HG03575 (cell line): ENCODE measurements around the gene SPDYE2.
"Not testable (repeated sequence)": the region's sequence is repeated elsewhere in the genome, so short reads cannot be mapped to it uniquely, and the experiment has no call there.

Experiments
- ATAC-seq: cut with Tn5 transposase; IDR thresholded peaks from one replicate; pipeline ENCODE4 v1.9.1; 2021; ENCODE audit not compliant: unreplicated experiment, insufficient number of reproducible peaks, low FRiP score; ENCODE audit errors: extremely low read depth

Gene SPDYE2

GRCh38 chr7:102550808-102551422 lies at the start of gene SPDYE2:
TSS of gene SPDYE2 (plus strand) at chr7:102551226. CDS start at chr7:102553256, 2,030 bp downstream.
- not testable (repeated sequence) for ATAC-seq

- ATAC-seq: not testable (repeated sequence)
Observed at GRCh38 chr7:102503141-102503540, 47.9 kb upstream of the SPDYE2 start.

- not testable (repeated sequence) for ATAC-seq
Observed at GRCh38 chr7:102505298-102506185, 45.5 kb upstream of the SPDYE2 start.

GRCh38 chr7:102507410-102508088 lies 43.5 kb upstream of the SPDYE2 start:
- ATAC-seq: not testable (repeated sequence)

- not testable (repeated sequence) for ATAC-seq
Observed at GRCh38 chr7:102510575-102510974, 40.5 kb upstream of the SPDYE2 start.

- not testable (repeated sequence) for ATAC-seq
Observed at GRCh38 chr7:102511860-102512522, 39.0 kb upstream of the SPDYE2 start.

GRCh38 chr7:102512642-102513221 lies 38.3 kb upstream of the SPDYE2 start:
- not testable (repeated sequence) for ATAC-seq

- ATAC-seq: peak; percentile 54
Observed at GRCh38 chr7:102514881-102515721, 35.9 kb upstream of the SPDYE2 start.

- not testable (repeated sequence) for ATAC-seq
Observed at GRCh38 chr7:102515889-102516288, 35.1 kb upstream of the SPDYE2 start.

GRCh38 chr7:102516951-102517350 lies 34.1 kb upstream of the SPDYE2 start:
- ATAC-seq: not testable (repeated sequence)

GRCh38 chr7:102517550-102518147 lies 33.4 kb upstream of the SPDYE2 start, which contains the start of gene RASA4B:
TSS of gene RASA4B (minus strand) at chr7:102517777. CDS start at chr7:102517710, 67 bp downstream.
- ATAC-seq: not testable (repeated sequence)

GRCh38 chr7:102520797-102521196 lies 30.2 kb upstream of the SPDYE2 start:
- not testable (repeated sequence) for ATAC-seq

- ATAC-seq: not testable (repeated sequence)
Observed at GRCh38 chr7:102524803-102525202, 26.2 kb upstream of the SPDYE2 start.

- not testable (repeated sequence) for ATAC-seq
Observed at GRCh38 chr7:102527182-102527581, 23.8 kb upstream of the SPDYE2 start.

GRCh38 chr7:102527822-102528793 lies 22.9 kb upstream of the SPDYE2 start:
- not testable (repeated sequence) for ATAC-seq

GRCh38 chr7:102531583-102531982 lies 19.4 kb upstream of the SPDYE2 start:
- not testable (repeated sequence) for ATAC-seq
